CD1c-positive myeloid dendritic cell (primary cell): ENCODE data around the gene SEC61A1.
A peak's percentile ranks its signal among the peaks of the same experiment; 100 is the strongest.

Experiments
- DNase-seq: peaks from one replicate; pipeline ENCODE4 v3.0.0-alpha.2; 2016; ENCODE audit errors: extremely low spot score

The SEC61A1 gene

GRCh38 chr3:128060473-128061381 is 8.5 kb downstream of the SEC61A1 start:
- no peak for DNase-seq

- DNase-seq: no peak
Measured at GRCh38 chr3:128062033-128062745, 10.0 kb downstream of the SEC61A1 start.

- DNase-seq: no peak
Measured at GRCh38 chr3:128063865-128064264, 11.6 kb downstream of the SEC61A1 start.

- DNase-seq: no peak
Measured at GRCh38 chr3:128064962-128065361, 12.7 kb downstream of the SEC61A1 start.

GRCh38 chr3:128066114-128066513 is 13.9 kb downstream of the SEC61A1 start:
- DNase-seq: no peak

GRCh38 chr3:128066676-128067075 is 14.4 kb downstream of the SEC61A1 start:
- no peak for DNase-seq

- no peak for DNase-seq
Measured at GRCh38 chr3:128067489-128067888, 15.3 kb downstream of the SEC61A1 start.

- peak; percentile 42 for DNase-seq
Measured at GRCh38 chr3:128068156-128068620, 16.0 kb downstream of the SEC61A1 start.

GRCh38 chr3:128069271-128069670 is 17.0 kb downstream of the SEC61A1 start:
- no peak for DNase-seq

- no peak for DNase-seq
Measured at GRCh38 chr3:128070898-128071591, 18.8 kb downstream of the SEC61A1 start.

- no peak for DNase-seq
Measured at GRCh38 chr3:128071771-128072453, 19.7 kb downstream of the SEC61A1 start.

GRCh38 chr3:128072454-128073184 is 20.4 kb downstream of the SEC61A1 start:
- no peak for DNase-seq

- no peak for DNase-seq
Measured at GRCh38 chr3:128073185-128073725, 21.0 kb downstream of the SEC61A1 start.

- no peak for DNase-seq
Measured at GRCh38 chr3:128073807-128074206, 21.6 kb downstream of the SEC61A1 start.

GRCh38 chr3:128074851-128075521 is 22.7 kb downstream of the SEC61A1 start:
- DNase-seq: no peak

GRCh38 chr3:128075522-128076482 is 23.6 kb downstream of the SEC61A1 start:
- peak; percentile 96 for DNase-seq

GRCh38 chr3:128076483-128077201 is 24.4 kb downstream of the SEC61A1 start:
- peak; percentile 63 for DNase-seq

- peak; percentile 59 for DNase-seq
Measured at GRCh38 chr3:128077202-128077624, 25.0 kb downstream of the SEC61A1 start.
